NCI-H146 (cell line): ENCODE measurements around the gene SRD5A1.

Source experiments
- DNase-seq: peaks from one replicate; lab custom pipeline; 2025; lab: John Stamatoyannopoulos, UW

The SRD5A1 gene

DNA sequence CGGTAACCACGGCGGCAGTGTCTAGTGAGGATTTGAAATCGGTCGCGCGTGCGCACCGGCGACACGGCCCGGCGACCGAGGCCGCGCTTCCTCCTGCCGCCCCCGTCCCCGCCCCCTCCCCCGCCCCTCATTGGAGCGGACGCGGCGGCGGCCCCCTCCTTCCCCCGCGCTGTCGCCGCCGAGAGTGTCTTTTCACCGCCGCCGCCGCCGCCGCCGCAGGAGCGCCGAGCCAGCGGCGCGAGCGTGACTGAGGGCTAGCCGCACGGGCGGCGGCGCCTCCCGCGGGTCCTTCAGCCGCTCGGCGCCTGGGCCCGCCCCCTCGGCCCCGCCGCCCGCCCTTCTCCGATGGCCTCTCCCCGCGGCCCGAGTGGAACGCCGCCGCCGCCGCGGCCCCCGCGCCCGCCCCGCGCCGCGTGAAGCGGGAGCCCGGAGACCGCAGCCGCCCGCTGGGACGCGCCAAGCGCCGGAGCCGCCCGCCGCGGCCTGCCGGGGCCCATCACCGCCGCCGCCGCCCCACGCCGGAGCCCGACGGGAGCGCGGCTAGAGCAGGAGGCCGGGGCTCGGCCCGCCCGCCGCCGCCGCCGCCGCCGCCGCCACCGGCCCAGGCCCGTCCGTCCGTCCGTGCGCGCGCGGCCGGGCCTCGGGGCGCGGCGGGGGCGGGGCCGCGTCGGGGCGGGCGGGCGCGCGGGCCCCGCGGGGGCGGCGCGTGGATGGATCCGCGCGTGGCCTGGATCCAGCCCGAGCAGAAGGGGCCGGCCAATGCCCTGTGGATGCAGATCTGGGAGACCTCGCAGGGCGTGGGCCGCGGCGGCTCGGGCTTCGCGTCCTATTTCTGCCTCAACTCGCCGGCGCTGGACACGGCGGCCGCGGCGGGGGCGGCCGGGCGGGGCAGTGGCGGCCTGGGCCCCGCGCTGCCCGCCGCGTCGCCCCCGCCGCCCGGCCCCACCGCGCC is 80.3 kb downstream of the SRD5A1 start, which contains the start of gene TENT4A:
TSS of gene TENT4A (plus strand) at position 159 of the 952 bp plus-strand sequence. CDS start at position 711, 552 bp downstream.
- no peak for DNase-seq

DNA sequence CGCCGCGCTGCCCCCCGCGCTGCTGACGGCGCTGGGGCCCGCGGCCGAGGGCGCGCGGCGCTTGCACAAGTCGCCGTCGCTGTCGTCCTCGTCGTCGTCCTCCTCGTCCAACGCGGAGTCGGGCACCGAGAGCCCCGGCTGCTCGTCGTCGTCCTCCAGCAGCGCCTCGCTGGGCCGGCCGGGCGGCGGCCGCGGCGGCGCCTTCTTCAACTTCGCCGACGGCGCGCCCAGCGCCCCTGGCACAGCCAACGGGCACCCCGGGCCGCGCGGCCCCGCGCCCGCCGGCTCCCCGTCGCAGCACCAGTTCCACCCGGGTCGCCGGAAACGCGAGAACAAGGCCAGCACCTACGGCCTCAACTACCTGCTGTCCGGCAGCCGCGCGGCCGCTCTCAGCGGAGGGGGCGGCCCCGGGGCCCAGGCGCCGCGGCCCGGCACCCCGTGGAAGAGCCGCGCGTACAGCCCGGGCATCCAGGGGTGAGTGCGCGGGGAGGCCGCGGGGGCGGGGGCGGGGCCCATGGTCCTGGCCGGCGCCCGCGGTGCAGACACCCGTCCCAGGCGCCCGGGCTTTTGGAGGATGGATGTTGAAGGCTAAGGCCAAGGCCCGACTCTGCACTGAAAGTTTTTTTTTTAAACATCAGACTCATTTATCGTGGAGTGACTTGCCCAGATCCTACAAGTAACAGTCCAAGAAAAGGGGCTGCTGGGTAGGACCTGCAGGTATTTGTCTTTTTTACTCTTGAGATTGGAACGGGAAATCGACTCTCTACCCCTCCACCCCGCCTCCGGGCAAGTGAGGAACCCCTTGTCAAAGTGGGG is 81.2 kb downstream of the SRD5A1 start:
- peak; percentile 34 for DNase-seq

DNA sequence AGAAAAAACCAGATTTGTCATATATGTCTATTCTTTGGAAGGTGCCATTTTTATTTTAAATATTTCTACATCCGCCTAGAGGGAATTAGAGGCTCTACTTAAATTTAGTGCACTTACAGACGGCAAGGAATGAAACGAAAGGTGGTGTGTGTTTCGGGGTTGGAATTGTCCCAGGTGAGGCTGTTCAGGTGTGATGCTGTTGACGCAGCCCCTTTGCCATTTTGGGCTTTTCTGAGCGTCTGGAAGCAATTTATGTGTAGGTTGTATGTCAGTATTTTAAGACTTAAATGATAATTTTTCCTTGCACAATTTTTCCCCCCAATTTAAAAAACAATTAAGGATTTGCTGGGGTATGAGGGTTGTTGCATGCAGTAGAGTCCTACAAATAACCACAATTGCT is 82.0 kb downstream of the SRD5A1 start:
- DNase-seq: no peak

DNA sequence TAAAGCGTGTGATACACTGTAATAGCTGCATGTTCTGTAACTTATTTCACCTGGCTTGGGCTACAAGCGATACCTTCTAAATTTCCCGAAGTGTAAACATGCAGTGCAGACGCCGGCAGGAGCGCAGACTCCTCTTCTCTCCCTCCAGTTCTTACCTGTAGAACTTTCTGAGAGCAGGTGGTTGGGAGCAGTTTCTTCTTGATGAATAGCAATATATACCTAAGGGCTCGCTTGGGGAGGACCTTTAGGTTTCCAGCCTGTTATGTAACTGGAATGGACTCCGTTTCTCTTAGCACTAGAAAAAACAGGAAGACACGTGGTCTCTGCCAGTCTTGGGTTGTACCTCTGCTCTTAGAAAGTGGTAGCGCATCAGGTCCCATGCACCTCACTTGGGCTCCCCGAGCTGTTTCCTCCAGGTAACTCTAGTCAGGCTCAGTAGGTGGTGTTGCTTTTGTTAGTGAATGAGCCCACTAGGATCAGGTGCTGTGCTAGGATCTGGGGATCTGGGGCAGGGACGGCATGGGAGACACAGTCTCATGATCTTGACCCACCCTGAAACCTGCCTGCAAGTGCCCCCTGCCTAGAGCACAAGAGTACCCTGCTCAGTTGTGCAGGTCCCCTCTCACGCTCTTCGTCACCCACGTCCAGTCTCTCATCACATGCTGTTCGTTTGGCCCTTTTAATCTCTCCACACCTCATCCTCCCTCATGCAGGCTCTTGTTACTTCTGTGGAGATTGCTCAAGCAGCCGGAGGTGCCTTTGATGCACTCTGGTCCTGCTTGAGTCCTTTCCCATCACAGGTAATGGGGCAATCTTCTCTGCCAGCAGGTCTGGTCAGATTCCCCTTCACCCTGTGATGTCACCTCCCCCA is 82.8 kb downstream of the SRD5A1 start:
- no peak for DNase-seq

DNA sequence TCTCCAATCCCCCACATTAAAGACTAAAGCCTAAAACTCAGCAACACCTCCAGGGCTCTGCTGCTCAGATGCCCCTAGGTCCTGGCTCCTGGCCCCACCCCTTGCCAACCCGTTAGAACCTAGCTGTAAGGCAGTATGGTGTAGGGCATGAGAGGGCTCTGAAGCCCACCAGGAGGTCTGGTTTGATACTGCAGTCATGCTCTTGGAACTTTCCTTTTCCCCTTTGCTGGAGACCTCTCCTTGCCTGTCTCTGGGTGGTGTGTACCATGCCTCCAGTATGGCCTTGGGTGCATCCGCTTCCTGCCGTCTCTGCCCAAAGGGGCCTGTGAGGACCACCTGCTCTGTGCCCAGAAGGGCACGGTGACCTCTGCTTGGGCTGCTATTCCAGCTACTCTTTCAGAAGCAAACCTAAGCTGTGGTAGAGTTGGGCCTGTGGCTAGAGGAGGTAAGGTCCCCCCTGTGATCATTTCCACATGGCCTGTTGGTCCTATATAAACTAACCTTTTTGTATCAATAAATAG is 83.4 kb downstream of the SRD5A1 start:
- DNase-seq: no peak

- DNase-seq: no peak
Measured at GRCh38 chr5:6717247-6717646, 84.0 kb downstream of the SRD5A1 start.

DNA sequence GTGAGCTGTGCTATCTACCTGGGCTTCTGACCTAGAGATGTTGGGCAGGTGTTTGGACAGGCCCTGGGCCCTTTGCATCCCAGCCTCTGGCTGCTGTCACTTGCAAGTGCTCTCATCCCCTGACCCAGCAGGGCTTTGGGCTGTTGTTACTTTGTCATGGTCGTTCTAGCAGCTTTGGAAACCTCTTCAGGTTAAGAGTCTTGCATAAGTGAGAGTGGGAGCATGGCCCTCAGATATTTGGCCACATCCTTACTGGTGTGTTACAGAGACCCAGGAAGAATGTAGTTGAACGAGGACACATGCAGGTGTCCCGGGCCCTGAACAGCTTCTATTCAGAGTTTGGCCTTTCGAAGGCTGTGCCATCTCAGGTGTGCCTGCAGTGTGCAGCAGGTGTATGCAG is 84.4 kb downstream of the SRD5A1 start:
- DNase-seq: no peak

GRCh38 chr5:6718161-6718681 is 85.0 kb downstream of the SRD5A1 start:
- no peak for DNase-seq

GRCh38 chr5:6718718-6719117 is 85.5 kb downstream of the SRD5A1 start:
- no peak for DNase-seq

DNA sequence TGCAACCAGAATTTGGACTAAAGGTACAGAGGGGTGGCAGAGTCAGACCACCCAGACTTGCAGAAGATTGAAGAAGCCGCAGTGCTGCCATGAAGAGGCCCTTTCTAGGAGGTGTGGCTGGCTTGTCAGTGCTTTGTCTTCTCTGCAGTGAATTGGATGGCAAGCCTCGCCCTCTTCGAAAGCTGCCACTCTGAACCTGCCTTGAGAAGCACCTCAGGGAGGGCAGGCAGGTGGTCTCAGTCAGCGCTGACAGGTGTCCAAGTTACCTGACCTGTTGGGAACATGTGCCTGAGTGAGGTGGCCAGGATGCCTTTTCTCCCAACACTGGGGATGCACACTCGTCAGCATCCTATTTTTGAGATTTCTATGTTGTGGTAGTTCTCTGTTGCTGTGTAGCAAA is 86.2 kb downstream of the SRD5A1 start:
- DNase-seq: no peak

DNA sequence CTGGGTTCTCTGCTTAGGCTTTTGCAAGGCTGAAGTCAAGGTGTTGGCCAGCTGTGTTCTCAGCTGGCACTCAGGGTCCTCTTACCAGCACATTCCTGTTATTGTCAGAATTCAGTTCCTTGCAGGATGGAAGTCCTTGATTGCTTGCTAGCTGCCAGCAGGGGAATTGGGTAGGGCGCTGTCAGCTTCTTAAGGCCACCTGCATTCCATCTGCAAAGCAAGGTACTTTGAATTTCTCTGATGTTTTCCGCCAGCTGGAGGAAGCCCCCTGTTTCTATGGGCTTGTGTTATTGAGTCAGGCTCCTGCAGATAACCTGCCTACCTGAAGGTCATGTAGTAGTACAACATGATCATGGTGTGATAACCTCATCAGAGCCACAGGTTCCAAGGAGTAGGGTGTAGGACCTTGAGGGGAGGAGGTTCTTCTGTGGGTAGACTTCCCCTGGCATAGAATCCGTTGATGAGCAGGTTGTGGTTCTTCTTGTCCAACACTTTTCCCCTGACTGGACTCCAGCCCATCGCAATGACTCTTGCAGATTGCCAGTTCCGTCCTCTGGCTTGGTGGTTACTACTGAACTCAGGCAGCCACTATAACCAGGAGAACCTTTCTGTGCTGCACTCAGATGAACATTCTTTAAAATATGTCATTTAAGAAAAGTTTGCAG is 86.8 kb downstream of the SRD5A1 start:
- DNase-seq: no peak

DNA sequence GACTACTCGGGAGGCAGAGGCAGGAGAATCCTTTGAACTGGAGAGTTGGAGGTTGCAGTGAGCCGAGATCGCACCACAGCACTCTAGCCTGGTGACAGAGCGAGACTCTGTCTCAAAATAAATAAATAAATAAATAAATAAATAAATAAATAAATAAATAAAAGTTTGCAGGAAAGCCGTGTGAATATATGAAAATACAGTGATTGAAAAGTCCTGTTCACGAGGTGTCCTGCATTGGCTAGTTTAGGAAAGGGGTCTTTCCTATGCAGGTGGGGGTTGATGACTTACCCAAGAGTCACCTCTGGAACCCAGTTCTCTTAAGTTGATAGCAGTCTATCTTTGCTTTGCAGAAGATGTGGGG is 87.3 kb downstream of the SRD5A1 start:
- DNase-seq: no peak

DNA sequence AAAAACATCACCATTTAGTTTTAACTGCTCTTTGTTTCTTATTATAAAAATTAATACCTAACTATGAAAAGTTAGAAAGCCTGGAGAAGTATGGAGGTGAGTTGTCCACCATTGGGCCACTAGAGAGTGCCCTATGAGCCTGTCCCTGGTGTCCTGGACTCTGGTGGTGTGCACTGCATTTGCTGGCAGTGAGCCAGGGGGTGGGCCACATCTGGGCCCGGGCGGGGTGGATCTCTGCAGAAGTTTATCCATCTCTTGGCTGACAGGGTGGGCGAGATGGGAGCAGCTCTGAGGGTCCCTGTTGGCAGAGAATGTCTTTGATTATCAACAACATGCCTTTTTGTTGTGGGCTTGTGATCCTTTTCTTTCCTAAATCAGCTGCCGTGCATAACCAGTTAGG is 88.2 kb downstream of the SRD5A1 start:
- no peak for DNase-seq

DNA sequence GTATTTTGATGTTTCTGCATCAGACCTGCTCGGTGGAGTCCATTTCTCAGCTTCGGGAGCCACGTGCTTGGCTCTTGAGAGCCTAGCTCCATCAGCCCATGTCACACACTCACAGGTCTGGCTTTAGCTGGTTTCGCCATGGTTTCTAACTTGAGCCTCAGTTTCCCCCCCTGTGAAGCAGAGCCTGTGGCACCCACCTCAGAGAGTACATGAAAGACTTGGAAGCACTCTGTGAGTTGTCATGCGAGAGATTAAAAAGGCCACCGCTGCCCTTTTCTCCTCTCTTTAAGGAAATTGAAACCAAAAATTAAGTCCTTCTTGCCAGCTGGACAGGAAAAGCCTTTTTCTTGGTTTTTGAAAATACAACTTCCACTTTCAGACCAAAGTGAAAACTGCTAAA is 88.8 kb downstream of the SRD5A1 start:
- DNase-seq: no peak

DNA sequence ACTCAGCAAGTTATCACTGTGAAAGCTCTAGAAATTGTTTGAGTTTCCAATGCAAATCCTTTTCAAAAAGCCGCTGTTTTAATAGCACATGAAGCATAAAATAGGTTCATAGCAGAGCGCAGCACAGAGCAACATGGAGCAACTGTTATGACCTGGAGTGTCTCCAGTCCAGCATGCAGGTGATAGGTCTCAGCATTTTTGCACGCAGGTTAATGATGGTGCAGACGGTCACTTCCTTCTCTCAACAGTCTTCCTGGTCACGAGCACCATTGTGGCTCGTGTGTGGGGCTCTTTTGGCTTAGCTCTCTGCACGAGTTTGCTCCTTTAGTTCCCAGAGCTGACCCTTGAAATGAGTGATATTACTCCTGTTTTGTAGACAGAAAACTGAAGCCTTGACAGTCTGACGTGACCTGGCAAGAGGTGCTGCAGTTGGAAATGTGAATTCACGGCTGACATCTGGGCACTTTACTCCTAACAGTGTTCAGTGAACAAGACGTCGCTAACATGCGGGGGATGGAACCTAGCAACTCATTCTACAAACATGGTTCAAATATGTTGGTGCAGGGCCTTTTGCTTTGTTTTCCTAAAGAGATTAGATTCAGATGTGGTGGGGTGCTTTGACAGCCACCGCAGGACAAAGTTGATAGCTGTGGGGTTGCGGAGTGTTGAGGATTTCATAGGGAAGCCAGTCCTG is 90.0 kb downstream of the SRD5A1 start:
- DNase-seq: no peak

GRCh38 chr5:6723816-6724300 is 90.6 kb downstream of the SRD5A1 start:
- no peak for DNase-seq
